ENCODE data around the gene CRMP1. TPM values are rescaled to one million over a fixed set of nuclear protein-coding genes. Genes with fewer than 3 reads are reported as not detected.

CRMP1 gene
- 1.3 TPM for total RNA-seq

- DNase-seq (ENCODE audit: low spot score): no peak
Observed at GRCh38 chr4:5893004-5893580, at the start of gene CRMP1. TSS of gene CRMP1 (minus strand) at chr4:5893086. CDS start at chr4:5892969, 117 bp downstream.

GRCh38 chr4:5941601-5942000 is 48.7 kb upstream of the CRMP1 start:
- no peak for DNase-seq (ENCODE audit: low spot score)

- no peak for DNase-seq (ENCODE audit: low spot score)
Observed at GRCh38 chr4:5940470-5941203, 47.8 kb upstream of the CRMP1 start.

- no peak for DNase-seq (ENCODE audit: low spot score)
Observed at GRCh38 chr4:5933996-5934831, 41.3 kb upstream of the CRMP1 start.

GRCh38 chr4:5933116-5933515 is 40.2 kb upstream of the CRMP1 start:
- no peak for DNase-seq (ENCODE audit: low spot score)

- no peak for DNase-seq (ENCODE audit: low spot score)
Observed at GRCh38 chr4:5932035-5932568, 39.2 kb upstream of the CRMP1 start.

GRCh38 chr4:5931526-5931925 is 38.6 kb upstream of the CRMP1 start:
- no peak for DNase-seq (ENCODE audit: low spot score)

GRCh38 chr4:5930876-5931275 is 38.0 kb upstream of the CRMP1 start:
- DNase-seq (ENCODE audit: low spot score): no peak

GRCh38 chr4:5930456-5930855 is 37.6 kb upstream of the CRMP1 start:
- DNase-seq (ENCODE audit: low spot score): no peak

- DNase-seq (ENCODE audit: low spot score): no peak
Observed at GRCh38 chr4:5928844-5929420, 36.0 kb upstream of the CRMP1 start.

- DNase-seq (ENCODE audit: low spot score): no peak
Observed at GRCh38 chr4:5928274-5928673, 35.4 kb upstream of the CRMP1 start.

- DNase-seq (ENCODE audit: low spot score): no peak
Observed at GRCh38 chr4:5927747-5928146, 34.9 kb upstream of the CRMP1 start.

- DNase-seq (ENCODE audit: low spot score): no peak
Observed at GRCh38 chr4:5927116-5927515, 34.2 kb upstream of the CRMP1 start.

- no peak for DNase-seq (ENCODE audit: low spot score)
Observed at GRCh38 chr4:5926598-5926997, 33.7 kb upstream of the CRMP1 start.

- no peak for DNase-seq (ENCODE audit: low spot score)
Observed at GRCh38 chr4:5925419-5926200, 32.7 kb upstream of the CRMP1 start.

- no peak for DNase-seq (ENCODE audit: low spot score)
Observed at GRCh38 chr4:5924461-5925125, 31.7 kb upstream of the CRMP1 start.

GRCh38 chr4:5923376-5923775 is 30.5 kb upstream of the CRMP1 start:
- DNase-seq (ENCODE audit: low spot score): no peak

GRCh38 chr4:5922556-5922955 is 29.7 kb upstream of the CRMP1 start:
- DNase-seq (ENCODE audit: low spot score): no peak

GRCh38 chr4:5921981-5922380 is 29.1 kb upstream of the CRMP1 start:
- no peak for DNase-seq (ENCODE audit: low spot score)

GRCh38 chr4:5921101-5921980 is 28.5 kb upstream of the CRMP1 start:
- no peak for DNase-seq (ENCODE audit: low spot score)
